Ramos (cell line): ENCODE data around the gene NKX2-1.

ENCODE experiments used
- in situ Hi-C: fragments of 300-500 bp; cut with MboI; formaldehyde crosslinking; loops from one replicate; pipeline ENCODE4 v1.14.3; 2022; ENCODE audit warnings: low sequenced_read_pairs; ENCODE audit not compliant: unreplicated experiment

The NKX2-1 gene

GRCh38 chr14:36467332-36467731 is 52.7 kb downstream of the NKX2-1 start:
- in situ Hi-C loops = no loop called here
